ENCODE data around the gene STK24.

Gene STK24

DNA sequence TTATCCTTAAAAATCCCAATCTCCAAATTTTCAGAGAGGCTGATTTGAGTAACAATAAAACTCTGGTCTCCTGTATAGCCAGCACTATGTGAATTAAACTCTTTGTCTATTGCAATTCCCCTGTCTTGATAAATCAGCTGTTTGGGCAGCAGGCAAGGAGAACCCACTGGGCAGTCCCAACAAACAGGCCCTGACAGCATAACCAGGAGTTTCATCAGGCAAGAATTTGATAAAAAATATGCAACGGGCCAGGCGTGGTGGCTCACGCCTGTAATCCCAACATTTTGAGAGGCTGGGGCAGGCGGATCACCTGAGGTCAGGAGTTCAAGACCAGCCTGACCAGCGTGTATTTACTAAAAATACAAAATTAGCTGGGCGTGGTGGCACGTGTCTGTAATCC is 42.1 kb downstream of the STK24 start:
- no peak for DNase-seq (ENCODE audit: low read depth in 2 of 3, low spot score in 2 of 3)

DNA sequence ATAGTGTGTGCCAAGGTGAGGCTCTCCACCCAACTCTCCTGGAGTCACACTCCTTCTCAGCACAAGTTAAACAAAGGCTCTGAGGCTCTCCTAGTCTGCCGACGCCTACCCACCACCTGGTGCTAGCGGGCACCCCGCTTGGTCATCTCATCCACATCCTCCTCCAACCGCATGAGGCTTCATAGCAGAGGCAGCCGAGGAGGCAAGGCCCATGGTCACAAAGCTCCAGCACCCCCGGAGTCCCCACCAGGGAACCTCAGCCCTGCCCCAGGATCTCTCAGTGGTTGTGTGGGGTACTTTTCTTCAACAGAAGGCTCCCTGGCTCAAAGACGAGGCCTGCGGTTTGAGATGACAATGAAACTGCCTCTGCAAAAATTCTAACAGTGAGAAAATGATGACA is 43.0 kb downstream of the STK24 start:
- no peak for DNase-seq (ENCODE audit: low read depth in 2 of 3, low spot score in 2 of 3)

DNA sequence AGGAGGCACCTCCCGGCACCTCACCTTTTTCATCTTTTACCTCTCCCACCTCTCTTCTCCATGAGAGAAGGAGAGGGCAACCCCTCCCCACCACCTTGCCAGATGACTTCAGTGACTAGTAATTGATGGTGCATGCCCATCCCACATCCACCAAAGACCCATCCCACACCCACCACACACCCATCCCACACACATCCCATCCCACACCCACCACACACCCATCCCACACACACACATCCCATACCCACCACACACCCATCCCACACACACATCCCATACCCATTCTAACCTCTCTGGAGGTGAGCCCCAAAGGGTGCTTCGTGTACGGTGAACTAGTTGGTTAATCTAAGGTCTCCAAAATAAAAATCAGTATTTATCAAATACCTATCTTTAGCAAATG is 44.7 kb downstream of the STK24 start:
- DNase-seq (ENCODE audit: low read depth in 2 of 3, low spot score in 2 of 3): no peak

DNA sequence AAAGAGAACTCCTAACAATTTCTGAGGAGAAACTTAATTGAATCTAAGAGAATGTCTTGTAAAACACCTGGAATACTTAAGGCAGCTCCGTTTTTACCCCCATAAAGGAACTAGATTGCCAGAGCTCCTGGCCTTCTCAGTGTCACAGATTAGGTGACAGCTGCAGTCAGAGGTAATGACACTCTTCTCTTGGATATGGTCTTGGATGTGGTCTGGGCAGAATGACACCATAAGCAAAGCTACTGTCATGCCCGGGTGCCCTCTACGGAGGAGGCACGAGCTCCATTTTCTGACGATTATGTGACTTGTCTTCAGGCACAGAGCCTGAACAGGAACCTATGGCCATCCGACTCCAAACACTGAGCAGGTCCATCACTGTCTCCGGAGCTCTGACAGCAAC is 46.7 kb downstream of the STK24 start:
- DNase-seq (ENCODE audit: low read depth in 2 of 3, low spot score in 2 of 3): no peak

DNA sequence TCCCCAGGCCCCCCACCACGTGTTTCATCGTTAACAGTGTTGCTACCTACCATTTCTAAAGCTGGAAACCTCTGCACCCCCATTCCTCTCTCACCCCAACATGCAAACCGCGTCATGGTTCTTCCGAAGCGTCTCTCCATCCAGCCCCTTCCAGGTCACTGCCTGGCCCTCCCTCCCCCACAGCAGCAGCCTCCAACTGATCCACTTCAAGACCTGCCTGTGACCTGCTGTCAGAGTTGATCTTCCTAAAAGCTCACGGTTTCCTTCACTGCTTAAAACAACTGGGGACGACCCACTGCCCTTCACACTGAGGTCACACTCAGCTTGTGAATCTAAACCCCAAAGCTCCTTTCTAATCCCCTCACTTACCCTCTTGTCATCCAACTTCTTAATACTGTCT is 47.7 kb downstream of the STK24 start:
- no peak for DNase-seq (ENCODE audit: low read depth in 2 of 3, low spot score in 2 of 3)

DNA sequence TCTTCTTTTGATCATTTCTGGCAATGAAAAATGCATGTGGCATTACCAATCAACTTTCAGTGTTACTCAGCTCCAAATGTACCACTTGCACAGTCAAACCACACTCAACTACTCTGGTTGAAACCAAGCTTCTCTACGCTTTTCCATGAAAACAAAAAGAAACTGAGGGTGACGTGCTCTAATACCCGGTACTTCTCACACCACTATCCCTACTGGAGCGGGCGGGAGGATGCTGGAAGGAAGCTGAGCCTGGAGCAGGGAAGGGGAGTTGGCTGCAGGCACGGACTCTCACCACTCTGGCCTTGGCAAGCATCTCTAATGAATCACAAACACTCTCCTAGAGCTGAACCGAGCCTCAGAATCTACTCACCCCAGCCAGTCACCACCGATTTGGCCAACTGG is 48.2 kb downstream of the STK24 start:
- no peak for DNase-seq (ENCODE audit: low read depth in 2 of 3, low spot score in 2 of 3)

DNA sequence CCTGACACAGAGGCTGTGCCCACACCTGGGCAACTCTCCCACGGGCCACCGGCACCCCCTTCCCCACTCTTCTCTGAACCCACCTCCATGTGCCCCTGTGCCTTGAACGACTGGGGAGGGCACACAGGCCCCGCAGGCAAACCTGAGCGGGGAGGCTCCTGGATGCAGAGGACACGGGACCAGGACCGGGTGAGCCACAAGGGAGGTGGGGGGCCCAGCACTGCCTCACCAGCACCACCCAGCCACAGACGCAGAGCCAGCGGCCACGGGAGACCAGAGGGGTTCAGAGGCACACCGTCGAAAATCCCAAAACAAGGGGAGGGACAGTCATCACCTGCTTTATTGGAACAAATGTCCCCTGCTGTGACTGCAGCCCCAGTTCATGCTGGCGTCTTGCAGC is 49.4 kb downstream of the STK24 start:
- no peak for DNase-seq (ENCODE audit: low read depth in 2 of 3, low spot score in 2 of 3)

DNA sequence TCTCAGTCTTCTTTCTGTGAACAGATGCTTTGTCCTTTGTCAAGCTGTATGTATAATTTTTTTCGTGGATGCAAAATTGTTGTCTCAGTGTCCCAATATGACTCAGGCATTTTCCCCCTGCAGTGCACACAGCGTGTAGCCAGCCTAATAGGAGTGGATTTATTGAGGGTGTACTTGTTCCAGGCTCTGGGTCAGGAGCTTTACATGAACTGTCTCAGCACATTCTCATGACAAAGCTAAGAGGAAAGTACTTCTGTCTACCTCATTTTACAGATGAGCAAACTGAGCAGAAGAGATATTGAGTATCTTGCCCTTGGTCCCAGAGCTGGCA is 50.8 kb downstream of the STK24 start:
- no peak for DNase-seq (ENCODE audit: low read depth in 2 of 3, low spot score in 2 of 3)

DNA sequence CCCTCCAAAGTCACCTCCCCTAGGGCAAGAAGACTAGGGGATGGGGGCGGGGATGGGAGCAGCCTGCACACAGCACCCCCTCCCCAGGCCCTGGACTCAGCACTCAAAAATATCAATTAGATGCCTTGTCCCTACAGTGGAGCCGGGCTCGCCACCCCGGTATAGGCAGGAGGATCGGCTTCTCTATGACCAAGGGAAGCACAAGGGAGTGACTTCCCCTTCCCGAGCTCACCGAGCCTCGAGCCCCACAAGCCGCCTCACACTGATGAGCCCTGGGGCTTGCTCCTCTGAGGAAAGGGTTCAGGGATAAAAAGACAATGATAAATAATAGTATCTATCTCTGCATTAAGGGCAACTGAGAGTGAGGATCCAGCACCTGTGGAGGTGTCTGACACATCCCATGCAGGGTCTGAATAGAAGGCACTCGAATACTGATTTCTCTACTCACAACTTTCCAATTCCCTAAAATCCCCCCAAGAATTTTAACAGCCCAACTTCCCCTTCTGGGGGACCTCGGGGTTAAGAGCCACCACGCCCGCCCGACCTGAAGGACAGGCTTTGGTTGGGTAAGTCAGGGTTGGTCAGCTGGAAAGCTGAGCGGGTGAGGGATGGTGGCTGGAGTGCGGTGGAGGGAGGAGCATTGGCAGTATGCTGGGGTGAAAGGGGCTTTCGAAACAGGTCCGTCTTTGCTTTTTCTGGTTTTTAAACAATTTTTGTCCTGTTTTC is 51.3 kb downstream of the STK24 start:
- DNase-seq (ENCODE audit: low read depth in 2 of 3, low spot score in 2 of 3): no peak

DNA sequence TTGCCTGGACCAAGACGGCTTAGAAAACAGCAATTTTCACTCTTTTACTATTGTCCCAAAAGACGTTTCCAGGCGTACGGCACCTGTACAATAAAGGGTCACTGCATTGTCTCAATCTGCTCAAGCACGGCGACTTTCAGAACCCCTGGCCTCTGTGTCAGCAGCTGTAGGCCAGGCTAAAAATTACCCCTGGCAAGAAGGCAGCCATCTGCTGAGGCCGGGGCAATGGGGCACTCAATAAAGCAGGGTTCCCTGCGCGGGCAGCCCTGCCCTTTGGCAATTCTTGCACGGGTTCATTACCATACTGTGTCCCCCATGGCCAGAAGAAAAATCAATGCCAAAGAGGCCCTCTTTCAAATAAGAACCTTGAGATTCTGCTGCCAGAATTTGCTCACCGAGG is 52.1 kb downstream of the STK24 start:
- no peak for DNase-seq (ENCODE audit: low read depth in 2 of 3, low spot score in 2 of 3)

DNA sequence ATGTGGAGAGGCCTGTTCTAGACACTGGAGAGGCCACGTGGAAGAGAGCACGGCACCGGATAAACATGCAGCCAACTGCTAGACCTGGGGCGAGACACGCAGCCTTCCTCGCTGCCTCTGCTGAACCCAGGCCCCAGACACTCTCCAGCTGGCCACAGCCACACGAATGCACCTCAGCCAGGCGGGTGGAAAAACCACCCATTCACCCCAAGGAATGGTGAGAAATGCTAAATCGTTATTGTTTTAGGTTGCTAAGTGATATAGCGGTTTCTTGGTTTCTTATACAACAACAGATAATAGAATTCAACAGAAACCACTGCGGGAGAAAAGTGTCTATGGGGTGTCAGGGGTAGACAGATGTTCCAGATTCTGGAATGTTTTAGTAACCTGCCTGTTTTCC is 52.5 kb downstream of the STK24 start:
- no peak for DNase-seq (ENCODE audit: low read depth in 2 of 3, low spot score in 2 of 3)

DNA sequence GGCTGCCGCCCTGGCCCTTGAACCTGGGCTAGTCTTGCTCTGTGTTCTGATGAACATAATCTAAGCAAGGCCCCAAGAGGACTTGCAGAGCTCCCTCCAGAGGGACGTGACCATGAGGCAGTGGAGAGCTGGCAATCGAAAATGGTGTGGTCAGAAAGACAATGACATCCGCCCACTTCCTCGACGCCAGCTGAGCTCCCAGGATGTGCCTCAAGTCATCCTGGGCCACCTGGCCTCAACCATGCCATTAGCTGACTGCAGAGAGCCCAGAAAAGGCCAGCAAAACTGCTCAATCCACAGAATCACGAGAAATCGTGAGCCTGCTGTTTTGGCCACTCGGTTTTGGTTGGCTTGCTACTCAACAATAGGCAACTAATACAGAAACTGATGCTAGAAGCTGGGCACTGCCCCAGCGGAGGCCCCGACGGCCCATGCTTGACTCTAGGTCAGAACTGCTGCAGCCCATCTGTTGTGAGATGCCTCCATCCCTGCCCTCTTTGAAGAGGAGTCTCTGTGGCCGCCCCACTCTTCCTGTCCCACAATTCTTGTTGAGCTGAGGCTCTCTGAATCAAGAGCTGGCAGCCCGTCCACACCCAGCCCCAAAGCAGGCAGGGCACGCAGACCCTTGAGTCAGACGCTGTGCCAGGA is 53.3 kb downstream of the STK24 start:
- no peak for DNase-seq (ENCODE audit: low read depth in 2 of 3, low spot score in 2 of 3)

DNA sequence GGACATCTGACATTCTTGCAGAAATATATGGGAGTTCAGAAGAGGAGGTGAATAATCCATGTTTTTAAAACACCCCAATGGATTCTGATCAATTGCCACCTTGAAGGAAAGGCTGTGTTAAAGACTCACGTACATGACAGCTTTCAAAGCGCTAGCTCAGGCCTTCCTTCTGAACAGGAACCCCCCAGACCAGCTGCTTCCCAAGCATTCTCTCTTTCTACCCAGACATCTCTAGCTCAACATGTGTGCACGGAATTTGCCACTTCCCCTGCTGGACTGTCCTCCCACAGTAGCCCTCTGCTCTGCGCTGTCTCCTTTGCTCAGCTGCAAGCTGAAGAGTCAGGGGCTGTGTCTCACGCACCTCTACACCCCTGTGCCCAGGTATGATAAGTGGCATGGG is 54.5 kb downstream of the STK24 start:
- DNase-seq (ENCODE audit: low read depth in 2 of 3, low spot score in 2 of 3): no peak

DNA sequence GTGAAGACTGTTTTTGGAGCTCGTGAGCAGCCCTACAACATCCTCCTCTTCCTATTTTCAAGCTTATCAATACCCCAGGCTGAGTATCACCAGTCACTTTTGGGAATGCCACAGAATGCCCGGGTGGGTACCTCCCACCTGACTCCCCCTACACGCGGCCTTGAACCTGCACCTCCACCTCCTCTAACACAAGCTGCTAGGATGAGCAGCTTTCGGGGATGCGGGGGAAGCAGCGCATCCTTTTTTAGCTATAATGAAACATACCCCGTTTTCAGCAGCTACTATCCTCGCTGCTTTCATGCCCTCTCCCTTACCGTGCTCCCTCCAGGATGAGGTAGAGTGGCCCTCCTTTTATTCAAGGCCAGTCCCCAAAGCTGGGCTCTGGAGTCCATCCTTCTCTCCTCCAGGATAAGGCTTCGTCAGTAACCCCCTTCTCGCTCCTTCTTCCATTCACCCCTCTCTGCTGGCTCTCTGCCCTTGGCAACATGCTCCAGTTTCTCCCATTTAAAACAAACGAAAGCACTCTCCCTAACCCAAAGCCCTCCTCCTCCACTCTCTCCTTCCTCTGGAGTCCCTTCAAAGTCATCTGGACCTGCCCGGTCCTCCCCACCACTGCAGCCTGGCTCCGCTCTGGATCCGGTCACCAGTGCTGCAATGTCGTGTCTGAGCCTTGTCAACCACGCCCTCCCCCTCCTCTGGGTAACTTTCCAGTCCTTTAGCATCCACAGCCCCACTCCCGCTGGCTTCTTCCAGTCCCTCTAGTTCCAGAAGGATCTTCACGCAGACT is 55.3 kb downstream of the STK24 start:
- DNase-seq (ENCODE audit: low read depth in 2 of 3, low spot score in 2 of 3): no peak

DNA sequence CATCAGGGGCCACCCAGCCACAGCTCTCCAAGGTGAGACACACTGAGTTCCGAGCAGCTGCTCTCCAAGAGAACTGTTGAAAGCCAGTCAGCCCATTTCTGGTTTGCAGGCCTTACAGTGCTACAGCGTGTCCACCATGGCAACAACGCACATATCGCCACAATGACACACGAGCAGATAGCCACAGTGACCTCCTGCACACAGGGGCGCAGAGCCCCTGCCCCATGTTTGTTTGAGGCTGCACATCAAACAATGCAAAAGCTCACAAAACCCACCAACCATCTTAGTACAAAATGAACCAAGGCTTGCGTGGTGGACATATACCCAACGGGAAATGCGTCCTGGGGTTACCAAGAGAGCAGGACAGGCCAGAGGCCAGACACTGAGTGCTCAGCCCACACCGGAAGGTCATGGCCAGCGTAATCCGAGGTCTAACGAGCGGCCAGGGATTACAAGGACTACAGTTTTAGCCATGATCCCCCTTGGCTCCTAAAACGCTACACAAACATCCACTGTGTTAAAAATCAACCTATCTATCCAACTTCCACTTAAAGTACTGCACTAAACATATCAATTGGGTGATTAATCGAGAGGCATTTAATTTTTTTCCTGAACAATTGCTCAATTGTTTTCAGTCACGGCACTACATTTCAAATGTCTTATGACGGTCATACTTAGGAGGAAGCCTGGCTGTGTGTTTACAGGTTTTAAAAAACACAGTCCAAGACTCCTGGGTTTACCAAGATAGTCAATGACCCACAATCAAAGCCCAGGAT is 56.0 kb downstream of the STK24 start:
- DNase-seq (ENCODE audit: low read depth in 2 of 3, low spot score in 2 of 3): no peak

DNA sequence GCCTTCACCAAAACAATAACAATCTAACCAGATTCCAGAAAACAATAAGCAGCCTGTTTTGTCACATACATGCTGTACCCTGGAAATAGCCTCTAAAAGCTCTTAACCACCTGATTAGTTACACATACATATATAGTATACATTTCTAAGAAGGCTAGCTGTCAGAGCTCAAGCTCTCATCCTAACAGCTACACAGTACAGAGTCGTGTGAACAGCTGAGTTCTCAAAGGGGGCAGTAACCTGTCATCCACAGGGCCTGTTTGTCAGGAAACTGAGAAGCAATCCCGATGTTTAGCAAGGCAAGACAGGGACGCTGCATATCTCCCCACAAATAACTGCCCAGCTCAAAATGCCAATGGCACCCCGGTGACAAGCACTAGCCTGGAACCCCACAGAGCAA is 56.9 kb downstream of the STK24 start:
- no peak for DNase-seq (ENCODE audit: low read depth in 2 of 3, low spot score in 2 of 3)

DNA sequence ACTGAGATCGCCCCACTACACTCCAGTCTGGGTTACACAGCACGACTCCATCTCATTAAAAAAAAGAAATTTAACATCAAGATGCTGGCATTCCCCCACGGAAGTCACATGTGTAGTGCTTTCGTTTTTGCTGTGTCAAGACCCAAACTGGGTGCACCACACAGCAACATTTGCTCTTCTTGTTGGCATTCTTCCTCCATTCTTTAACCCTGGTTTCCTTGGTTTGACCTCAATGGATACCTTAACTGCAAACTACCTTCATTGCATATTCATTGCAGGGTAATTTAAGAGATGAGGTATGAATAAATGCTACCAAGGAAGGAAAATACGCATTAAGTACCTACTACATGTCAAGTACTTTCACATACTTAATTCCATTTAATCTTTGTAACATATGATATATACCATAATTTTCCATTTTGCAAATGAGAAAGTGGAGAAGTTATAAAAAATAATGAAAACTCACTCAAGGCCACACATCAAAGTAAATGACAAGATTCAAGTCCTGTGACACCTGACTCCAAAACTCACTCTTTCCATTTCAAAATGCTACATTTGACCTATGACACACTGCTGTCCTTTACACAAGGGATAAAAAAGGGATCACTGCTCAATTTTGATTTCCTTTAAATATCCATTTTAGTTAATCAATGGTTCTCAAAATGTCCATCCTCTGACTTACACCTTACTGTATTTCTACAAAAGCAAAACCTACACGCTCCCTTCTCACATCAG is 59.2 kb downstream of the STK24 start:
- no peak for DNase-seq (ENCODE audit: low read depth in 2 of 3, low spot score in 2 of 3)

DNA sequence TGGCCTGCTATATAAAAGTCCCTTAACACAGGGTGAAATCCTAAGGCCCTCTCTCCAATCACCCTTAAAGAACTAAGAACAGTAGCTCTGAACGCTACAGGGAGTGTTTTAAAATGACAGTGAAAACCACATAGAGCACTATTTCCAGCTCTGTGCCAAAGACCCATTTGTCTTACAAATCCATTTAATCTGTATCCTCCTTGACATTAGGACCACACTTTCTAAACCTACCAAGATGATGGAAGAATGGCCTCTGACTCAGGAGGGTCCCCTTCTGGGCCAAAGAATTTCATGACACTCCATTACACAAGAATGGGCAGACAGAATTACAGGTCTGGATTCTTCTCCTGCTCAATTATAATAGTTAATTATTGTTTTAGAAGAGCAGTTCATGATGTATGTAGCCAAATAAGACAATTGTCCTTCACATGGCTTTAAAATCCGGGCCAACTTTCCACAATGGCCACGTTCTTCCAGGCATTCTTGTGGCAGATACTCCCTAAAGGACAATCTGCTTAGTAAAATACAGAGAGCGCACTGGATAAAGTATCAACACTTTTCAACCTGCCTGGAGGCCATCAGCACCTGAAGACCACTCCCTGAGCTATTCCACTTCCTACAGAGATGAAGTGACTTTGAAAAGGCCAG is 61.0 kb downstream of the STK24 start:
- no peak for DNase-seq (ENCODE audit: low read depth in 2 of 3, low spot score in 2 of 3)

DNA sequence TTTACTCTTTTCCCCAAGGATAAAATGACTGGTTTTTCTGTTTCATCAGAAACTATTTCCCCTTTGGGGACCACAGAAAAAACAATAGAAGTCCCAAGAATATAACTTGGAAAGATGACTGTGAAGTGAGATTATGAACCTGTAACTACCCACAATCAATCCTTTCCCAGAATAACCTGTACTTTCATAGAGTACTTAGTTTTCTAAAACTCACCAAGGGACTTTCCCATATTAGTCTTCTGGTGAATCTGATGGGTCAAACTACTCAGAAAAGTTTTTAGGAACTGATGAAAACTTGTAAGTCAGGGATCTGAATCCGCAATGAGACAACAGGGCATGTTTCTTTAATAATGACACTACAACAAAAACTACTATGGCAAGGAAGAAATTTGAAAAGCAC is 62.6 kb downstream of the STK24 start:
- no peak for DNase-seq (ENCODE audit: low read depth in 2 of 3, low spot score in 2 of 3)

DNA sequence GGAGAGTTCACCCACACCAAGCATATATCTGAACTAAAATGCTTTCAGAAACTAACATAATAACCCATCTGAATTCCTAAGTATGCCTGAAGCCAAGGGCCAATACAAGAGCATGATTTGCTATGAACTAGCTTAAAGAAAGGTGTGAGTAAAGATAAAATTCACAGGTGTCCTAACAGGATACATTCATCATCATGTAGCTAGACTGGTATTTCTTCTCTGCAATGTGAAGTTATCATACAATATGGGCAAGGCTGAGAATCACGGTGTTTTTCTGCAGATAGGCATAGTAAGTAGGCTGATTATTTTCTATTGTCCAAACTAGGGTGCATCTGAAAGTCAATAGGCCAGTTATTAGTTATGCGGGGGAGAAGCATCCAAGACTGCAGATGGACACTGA is 63.1 kb downstream of the STK24 start:
- no peak for DNase-seq (ENCODE audit: low read depth in 2 of 3, low spot score in 2 of 3)

Data from activated CD8-positive, alpha-beta memory T cell treated with anti-CD3 and anti-CD28 coated beads for 48 hours (primary cell).